Neural progenitor cell (in vitro differentiated cells): ENCODE data around the gene ABTB2. TPM values are rescaled to one million over a fixed set of nuclear protein-coding genes. Genes with fewer than 3 reads are reported as not detected.

Experiments
- DNase-seq: peaks from one replicate; pipeline ENCODE4 v3.0.0-alpha.2; 2016; ENCODE audit warnings: low spot score
- H2AFZ ChIP-seq: fragments of 200-600 bp; sonication (generic); replicated peaks from 2 replicates; pipeline ENCODE4 v1.6.1; 2016; ENCODE audit warnings: antibody characterized with exemption
- H3F3A ChIP-seq: fragments of 200-600 bp; sonication (generic); 2 replicates; pipeline ENCODE4 v1.6.1; 2016; ENCODE audit warnings: antibody characterized with exemption, low read depth
- H3K27ac ChIP-seq: fragments of 200-600 bp; sonication (generic); 2 replicates; pipeline ENCODE4 v1.5.1; 2016; ENCODE audit warnings: mild to moderate bottlenecking
- H3K27me3 ChIP-seq: fragments of 200-600 bp; sonication (generic); 2 replicates; pipeline ENCODE4 v1.6.1; 2016; ENCODE audit warnings: mild to moderate bottlenecking, moderate library complexity
- H3K36me3 ChIP-seq: fragments of 200-600 bp; sonication (generic); 2 replicates; pipeline ENCODE4 v1.5.1; 2016
- H3K4me1 ChIP-seq: fragments of 200-600 bp; sonication (generic); 2 replicates; pipeline ENCODE4 v1.6.1; 2016; ENCODE audit warnings: mixed run types
- H3K4me2 ChIP-seq: fragments of 200-600 bp; sonication (generic); 2 replicates; pipeline ENCODE4 v1.6.1; 2016
- H3K4me3 ChIP-seq: fragments of 200-600 bp; sonication (generic); 2 replicates; pipeline ENCODE4 v1.5.1; 2016
- H3K79me2 ChIP-seq: fragments of 200-600 bp; sonication (generic); 2 replicates; pipeline ENCODE4 v1.6.1; 2016; ENCODE audit warnings: low read depth
- H3K9ac ChIP-seq: fragments of 200-600 bp; sonication (generic); 2 replicates; pipeline ENCODE4 v1.6.1; 2016
- H3K9me3 ChIP-seq: fragments of 200-600 bp; sonication (generic); 2 replicates; pipeline ENCODE4 v1.5.1; 2016; ENCODE audit warnings: low read depth
- H4K20me1 ChIP-seq: fragments of 200-600 bp; sonication (generic); 2 replicates; pipeline ENCODE4 v1.6.1; 2016; ENCODE audit warnings: low read depth
- H3K27ac Mint-ChIP-seq: 3 replicates; pipeline ENCODE4 v1.8.0; 2021; ENCODE audit warnings: mixed read lengths
- H3K27me3 Mint-ChIP-seq: 2 replicates; pipeline ENCODE4 v1.8.0; 2022; ENCODE audit warnings: low read depth, mild to moderate bottlenecking, inconsistent platforms, moderate library complexity, mixed read lengths; ENCODE audit not compliant: insufficient read depth
- H3K36me3 Mint-ChIP-seq: 3 replicates; pipeline ENCODE4 v1.8.0; 2021; ENCODE audit warnings: mixed read lengths
- H3K4me1 Mint-ChIP-seq: 3 replicates; pipeline ENCODE4 v1.8.0; 2021; ENCODE audit warnings: mixed read lengths
- H3K4me3 Mint-ChIP-seq: 3 replicates; pipeline ENCODE4 v1.8.0; 2021; ENCODE audit warnings: mild to moderate bottlenecking, moderate library complexity, mixed read lengths
- H3K9me3 Mint-ChIP-seq: 3 replicates; pipeline ENCODE4 v1.8.0; 2020; ENCODE audit warnings: mixed read lengths
- EZH2 ChIP-seq: fragments of 200-600 bp; sonication (generic); IDR thresholded peaks from 2 replicates; pipeline ENCODE4 v1.6.1; 2017; ENCODE audit warnings: antibody characterized with exemption, mild to moderate bottlenecking, moderate library complexity
- EZH2phosphoT487 ChIP-seq: fragments of 200-600 bp; sonication (generic); IDR thresholded peaks from 2 replicates; pipeline ENCODE4 v1.6.1; 2017; ENCODE audit warnings: antibody characterized with exemption
- total RNA-seq: library from RNA; depleted of rRNA; stranded (reverse); fragments of >200 nt; gene quantifications from 2 replicates; pipeline ENCODE4 v1.2.3, GENCODE V29; 2015; ENCODE audit warnings: low replicate concordance
- TF ChIP-seq, protein P1 (sequence below): fragments of 200-600 bp; sonication (generic); IDR thresholded peaks from 2 replicates; pipeline ENCODE4 v1.5.1; 2017; ENCODE audit warnings: antibody characterized with exemption, mild to moderate bottlenecking

ABTB2 gene
- total RNA-seq, 1 donor from 2014 or later: 0.37 TPM

DNA sequence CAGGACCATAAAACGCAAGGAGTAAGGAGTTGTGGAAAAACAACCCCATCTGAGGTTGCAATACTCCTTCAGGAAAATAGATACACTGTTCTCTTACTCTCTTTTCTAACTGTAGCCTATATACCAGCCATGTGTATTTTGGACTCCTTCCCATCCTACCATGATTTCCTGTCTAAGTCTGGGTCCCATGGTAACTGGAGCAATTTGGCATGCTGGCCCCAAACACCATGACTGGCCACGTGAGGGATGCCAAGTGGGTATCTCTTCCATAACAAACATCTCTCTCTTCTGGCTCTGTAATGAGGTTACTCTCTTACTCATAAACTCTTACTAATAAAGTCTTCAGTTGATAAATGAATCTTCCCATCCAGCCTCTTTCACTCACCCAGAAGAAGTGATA is 26.5 kb downstream of the ABTB2 start:
- H3K4me2 ChIP-seq: no peak overlapping the region
- no peak overlapping the region for H3K27ac Mint-ChIP-seq
- no peaks in the 10 kb centered on the region for H3K27me3 ChIP-seq
- H2AFZ ChIP-seq: no peak overlapping the region
- no peaks in the 10 kb centered on the region for H3K4me1 ChIP-seq
- no peak for TF ChIP-seq EZH2phosphoT487
- TF ChIP-seq EZH2: no peak
- TF ChIP-seq, protein P1, sequence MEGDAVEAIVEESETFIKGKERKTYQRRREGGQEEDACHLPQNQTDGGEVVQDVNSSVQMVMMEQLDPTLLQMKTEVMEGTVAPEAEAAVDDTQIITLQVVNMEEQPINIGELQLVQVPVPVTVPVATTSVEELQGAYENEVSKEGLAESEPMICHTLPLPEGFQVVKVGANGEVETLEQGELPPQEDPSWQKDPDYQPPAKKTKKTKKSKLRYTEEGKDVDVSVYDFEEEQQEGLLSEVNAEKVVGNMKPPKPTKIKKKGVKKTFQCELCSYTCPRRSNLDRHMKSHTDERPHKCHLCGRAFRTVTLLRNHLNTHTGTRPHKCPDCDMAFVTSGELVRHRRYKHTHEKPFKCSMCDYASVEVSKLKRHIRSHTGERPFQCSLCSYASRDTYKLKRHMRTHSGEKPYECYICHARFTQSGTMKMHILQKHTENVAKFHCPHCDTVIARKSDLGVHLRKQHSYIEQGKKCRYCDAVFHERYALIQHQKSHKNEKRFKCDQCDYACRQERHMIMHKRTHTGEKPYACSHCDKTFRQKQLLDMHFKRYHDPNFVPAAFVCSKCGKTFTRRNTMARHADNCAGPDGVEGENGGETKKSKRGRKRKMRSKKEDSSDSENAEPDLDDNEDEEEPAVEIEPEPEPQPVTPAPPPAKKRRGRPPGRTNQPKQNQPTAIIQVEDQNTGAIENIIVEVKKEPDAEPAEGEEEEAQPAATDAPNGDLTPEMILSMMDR: no peak
- H3K36me3 ChIP-seq: no peaks in the 10 kb centered on the region
- no peaks in the 10 kb centered on the region for H4K20me1 ChIP-seq
- no peaks in the 10 kb centered on the region for H3K9me3 ChIP-seq
- no peaks in the 10 kb centered on the region for H3F3A ChIP-seq
- H3K4me3 Mint-ChIP-seq: no peak overlapping the region
- H3K36me3 Mint-ChIP-seq: no peaks in the 10 kb centered on the region
- H3K27ac ChIP-seq: no peak overlapping the region
- peaks cover 24% of the 10 kb centered on the region for H3K4me1 Mint-ChIP-seq
- no peak overlapping the region for H3K4me3 ChIP-seq
- H3K9ac ChIP-seq: no peak overlapping the region
- H3K27me3 Mint-ChIP-seq: no peaks in the 10 kb centered on the region
- no peak for DNase-seq
- H3K79me2 ChIP-seq: no peaks in the 10 kb centered on the region
- no peaks in the 10 kb centered on the region for H3K9me3 Mint-ChIP-seq

DNA sequence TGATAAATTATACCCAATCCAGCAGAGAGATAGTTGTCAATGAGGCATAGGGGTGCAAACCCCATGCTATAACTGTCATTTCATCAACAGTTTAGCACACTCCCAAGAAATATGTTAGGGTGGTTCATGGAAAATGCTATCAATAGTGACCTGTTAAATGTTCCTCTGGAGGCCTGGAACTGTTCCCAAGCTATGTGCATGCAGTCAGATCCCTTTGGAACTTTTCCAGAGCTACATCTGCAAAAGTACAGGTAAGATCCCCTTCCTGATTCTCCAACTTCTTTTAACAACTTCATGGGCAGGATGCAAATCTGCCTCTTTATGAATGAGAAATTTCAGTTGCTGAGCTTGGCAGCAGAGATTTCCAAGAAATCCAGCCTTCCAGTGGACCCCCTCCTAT is 27.2 kb downstream of the ABTB2 start:
- Mint-ChIP-seq H3K36me3 (no peaks in the 10 kb centered on the region), H3K9me3 (no peaks in the 10 kb centered on the region), H3K27ac (no peak overlapping the region), H3K4me1 (peaks cover 24% of the 10 kb centered on the region), H3K27me3 (no peaks in the 10 kb centered on the region), H3K4me3 (no peak overlapping the region)
- DNase-seq: no peak
- Histone ChIP-seq H3K4me2 (no peak overlapping the region), H3K36me3 (no peaks in the 10 kb centered on the region), H3K4me1 (no peaks in the 10 kb centered on the region), H3K9ac (no peak overlapping the region), H3K4me3 (no peak overlapping the region), H3F3A (no peaks in the 10 kb centered on the region), H2AFZ (no peak overlapping the region), H3K27ac (no peak overlapping the region), H4K20me1 (no peaks in the 10 kb centered on the region), H3K9me3 (no peaks in the 10 kb centered on the region), H3K79me2 (no peaks in the 10 kb centered on the region), H3K27me3 (no peaks in the 10 kb centered on the region)
- TF ChIP-seq EZH2 (no peak), EZH2phosphoT487 (no peak)
- TF ChIP-seq, protein P1: no peak

DNA sequence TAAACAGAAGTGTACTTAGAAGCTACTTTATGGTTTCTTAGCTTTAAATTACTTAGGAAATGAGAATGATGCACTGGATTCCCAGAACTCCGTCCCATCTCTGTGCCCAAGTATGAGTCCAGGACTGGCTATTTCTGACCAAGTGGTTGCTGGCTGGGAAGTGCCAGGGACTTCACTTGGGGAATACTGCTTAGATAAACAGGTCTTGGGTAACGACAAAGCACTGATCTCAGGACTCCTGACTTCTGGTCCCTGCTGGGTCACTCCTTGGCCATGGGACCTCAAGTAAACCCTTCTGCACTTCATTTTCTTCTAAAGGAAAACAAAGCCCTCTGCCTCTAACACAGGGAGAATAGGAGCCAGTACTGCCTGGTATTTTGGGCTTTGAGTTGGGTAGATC is 27.9 kb downstream of the ABTB2 start:
- Mint-ChIP-seq H3K27me3 (peaks cover 3% of the 10 kb centered on the region), H3K9me3 (no peaks in the 10 kb centered on the region), H3K36me3 (no peaks in the 10 kb centered on the region), H3K4me3 (no peak overlapping the region), H3K27ac (no peak overlapping the region), H3K4me1 (peaks cover 24% of the 10 kb centered on the region)
- Histone ChIP-seq H3K9ac (no peak overlapping the region), H2AFZ (no peak overlapping the region), H3K4me1 (no peaks in the 10 kb centered on the region), H3K9me3 (no peaks in the 10 kb centered on the region), H3K36me3 (no peaks in the 10 kb centered on the region), H3K4me3 (no peak overlapping the region), H4K20me1 (no peaks in the 10 kb centered on the region), H3K79me2 (no peaks in the 10 kb centered on the region), H3F3A (no peaks in the 10 kb centered on the region), H3K27me3 (no peaks in the 10 kb centered on the region), H3K27ac (no peak overlapping the region), H3K4me2 (no peak overlapping the region)
- no peak for DNase-seq
- TF ChIP-seq, protein P1: no peak
- no peak for TF ChIP-seq EZH2
- TF ChIP-seq EZH2phosphoT487: no peak

DNA sequence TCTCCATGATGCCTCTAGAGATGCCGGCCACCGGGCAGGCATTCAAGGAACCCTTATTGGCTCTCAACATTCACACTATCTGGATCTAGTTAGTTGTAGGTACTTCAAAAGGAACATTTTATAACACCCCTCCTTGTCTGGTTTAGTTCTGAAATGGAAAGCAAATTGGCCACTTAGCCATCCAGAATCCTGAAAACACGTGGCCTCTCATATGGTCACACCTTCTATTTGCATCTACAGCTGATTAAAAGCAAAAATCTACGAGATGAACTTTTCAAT is 29.2 kb downstream of the ABTB2 start:
- no peak overlapping the region for H3K4me2 ChIP-seq
- H3K27me3 Mint-ChIP-seq: peaks cover 4% of the 10 kb centered on the region
- H4K20me1 ChIP-seq: no peaks in the 10 kb centered on the region
- H2AFZ ChIP-seq: no peak overlapping the region
- no peak overlapping the region for H3K9ac ChIP-seq
- TF ChIP-seq EZH2 (no peak), EZH2phosphoT487 (no peak)
- TF ChIP-seq, protein P1: no peak
- no peak overlapping the region for H3K4me3 Mint-ChIP-seq
- no peak overlapping the region for H3K4me3 ChIP-seq
- H3F3A ChIP-seq: no peaks in the 10 kb centered on the region
- no peaks in the 10 kb centered on the region for H3K79me2 ChIP-seq
- no peak overlapping the region for H3K27ac ChIP-seq
- H3K36me3 ChIP-seq: no peaks in the 10 kb centered on the region
- DNase-seq: no peak
- no peaks in the 10 kb centered on the region for H3K9me3 ChIP-seq
- H3K9me3 Mint-ChIP-seq: no peaks in the 10 kb centered on the region
- H3K27ac Mint-ChIP-seq: no peak overlapping the region
- no peaks in the 10 kb centered on the region for H3K36me3 Mint-ChIP-seq
- no peaks in the 10 kb centered on the region for H3K4me1 ChIP-seq
- H3K4me1 Mint-ChIP-seq: peaks cover 15% of the 10 kb centered on the region
- no peaks in the 10 kb centered on the region for H3K27me3 ChIP-seq
